ENCODE results near the gene NEDD4L. TPM values are rescaled to one million over a fixed set of nuclear protein-coding genes. Genes with fewer than 3 reads are reported as not detected.

Gene NEDD4L
- total and polyA plus RNA-seq, 8 donors = 88.0 to 159 (median 95.2) TPM

DNA sequence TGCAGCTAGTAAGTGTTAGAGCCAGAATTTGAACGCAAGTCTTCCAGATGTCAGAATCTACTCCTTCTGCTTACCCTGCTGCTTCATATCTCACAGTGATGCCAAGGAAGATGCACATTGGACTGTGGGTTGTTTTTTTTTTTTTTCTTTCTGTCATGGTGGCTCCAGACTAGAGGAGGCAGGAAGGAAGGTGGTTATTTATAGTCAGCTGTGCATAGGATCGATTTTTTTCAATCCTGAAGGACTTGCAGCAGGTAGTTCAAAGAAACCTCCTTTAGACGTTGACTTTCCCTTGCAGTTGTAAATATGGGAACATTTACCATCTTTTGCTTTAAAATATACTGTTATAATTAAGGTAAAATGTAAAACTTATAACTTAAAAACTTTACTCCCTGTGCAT is 17.3 kb downstream of the NEDD4L start:
- Histone ChIP-seq H3K36me3 (no peaks in the 10 kb centered on the region), H3K27ac (no peak overlapping the region), H3K9me3 (no peaks in the 10 kb centered on the region), H3K4me1 (no peaks in the 10 kb centered on the region), H3K27me3 (no peaks in the 10 kb centered on the region), H3K4me3 (no peak overlapping the region)
- intact Hi-C loops (cut with DNase I) = no loop called here
- TF ChIP-seq, protein P1, sequence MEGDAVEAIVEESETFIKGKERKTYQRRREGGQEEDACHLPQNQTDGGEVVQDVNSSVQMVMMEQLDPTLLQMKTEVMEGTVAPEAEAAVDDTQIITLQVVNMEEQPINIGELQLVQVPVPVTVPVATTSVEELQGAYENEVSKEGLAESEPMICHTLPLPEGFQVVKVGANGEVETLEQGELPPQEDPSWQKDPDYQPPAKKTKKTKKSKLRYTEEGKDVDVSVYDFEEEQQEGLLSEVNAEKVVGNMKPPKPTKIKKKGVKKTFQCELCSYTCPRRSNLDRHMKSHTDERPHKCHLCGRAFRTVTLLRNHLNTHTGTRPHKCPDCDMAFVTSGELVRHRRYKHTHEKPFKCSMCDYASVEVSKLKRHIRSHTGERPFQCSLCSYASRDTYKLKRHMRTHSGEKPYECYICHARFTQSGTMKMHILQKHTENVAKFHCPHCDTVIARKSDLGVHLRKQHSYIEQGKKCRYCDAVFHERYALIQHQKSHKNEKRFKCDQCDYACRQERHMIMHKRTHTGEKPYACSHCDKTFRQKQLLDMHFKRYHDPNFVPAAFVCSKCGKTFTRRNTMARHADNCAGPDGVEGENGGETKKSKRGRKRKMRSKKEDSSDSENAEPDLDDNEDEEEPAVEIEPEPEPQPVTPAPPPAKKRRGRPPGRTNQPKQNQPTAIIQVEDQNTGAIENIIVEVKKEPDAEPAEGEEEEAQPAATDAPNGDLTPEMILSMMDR (IDR thresholded peaks at IDR 0.05) = no peak
- ATAC-seq = no peak
- no peak for DNase-seq

DNA sequence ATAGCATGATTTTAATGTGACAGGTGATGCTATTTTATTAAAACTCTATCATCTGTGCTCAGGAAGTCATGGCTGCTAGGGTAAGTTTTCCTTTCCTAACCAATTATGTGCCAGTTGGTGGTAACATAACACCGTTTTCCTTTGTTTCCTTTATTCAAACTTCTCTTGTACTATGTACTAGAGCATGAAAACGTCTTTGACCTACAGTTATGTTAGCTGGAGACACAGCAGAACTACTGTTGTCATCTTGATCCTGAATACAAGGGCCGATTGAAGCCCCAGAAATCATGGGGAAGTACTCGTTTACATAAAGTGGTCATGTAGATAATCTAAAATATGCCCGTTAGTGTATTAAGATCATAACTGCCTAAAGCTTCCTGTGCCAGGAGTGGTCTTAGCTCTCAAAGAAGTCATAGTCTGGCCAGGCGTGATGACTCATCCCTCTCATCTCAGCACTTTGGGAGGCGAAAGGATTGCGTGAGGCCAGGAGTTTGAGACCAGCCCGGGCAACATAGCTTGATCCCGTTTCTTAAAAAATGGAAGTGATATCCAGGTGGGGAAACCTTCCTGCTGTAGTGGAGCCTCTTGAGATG is 20.5 kb downstream of the NEDD4L start:
- Histone ChIP-seq H3K27ac (no peak overlapping the region), H3K4me1 (no peaks in the 10 kb centered on the region), H3K9me3 (no peaks in the 10 kb centered on the region), H3K4me3 (no peak overlapping the region), H3K36me3 (no peaks in the 10 kb centered on the region), H3K27me3 (no peaks in the 10 kb centered on the region)
- TF ChIP-seq, protein P1 (IDR thresholded peaks at IDR 0.05) = no peak
- intact Hi-C loops (cut with DNase I) = no loop called here
- ATAC-seq = no peak
- DNase-seq = no peak

GRCh38 chr18:58065956-58066355 is 21.9 kb downstream of the NEDD4L start:
- intact Hi-C loops (cut with DNase I) = no loop called here
- TF ChIP-seq, protein P1 (IDR thresholded peaks at IDR 0.05) = no peak
- H3K27me3 ChIP-seq = no peaks in the 10 kb centered on the region
- no peaks in the 10 kb centered on the region for H3K36me3 ChIP-seq
- ATAC-seq = no peak
- H3K27ac ChIP-seq = no peak overlapping the region
- no peaks in the 10 kb centered on the region for H3K4me1 ChIP-seq
- DNase-seq = no peak
- no peaks in the 10 kb centered on the region for H3K9me3 ChIP-seq
- H3K4me3 ChIP-seq = no peak overlapping the region

DNA sequence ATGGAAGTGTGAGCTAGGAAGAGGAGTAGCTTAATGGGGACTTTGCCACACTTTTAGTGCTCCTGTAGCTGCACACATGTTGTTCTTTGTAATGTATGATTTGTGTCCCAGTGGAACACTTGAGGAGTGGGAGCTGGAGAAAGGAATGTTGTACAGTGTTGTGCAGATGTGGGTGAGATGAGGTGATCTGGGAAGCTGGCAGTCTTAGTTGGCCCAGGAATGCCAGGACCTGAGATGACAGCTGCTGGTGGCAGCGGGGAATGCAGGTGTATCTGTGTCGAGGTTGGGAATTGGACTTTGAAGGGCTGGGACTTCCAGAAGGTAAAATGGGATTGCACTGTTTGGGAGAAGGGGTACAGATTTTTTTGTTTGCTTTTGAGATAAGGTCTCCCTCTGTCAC is 23.6 kb downstream of the NEDD4L start:
- ATAC-seq (peak; percentile 35), DNase-seq (no peak)
- TF ChIP-seq, protein P1 (IDR thresholded peaks at IDR 0.05) = no peak
- no peaks in the 10 kb centered on the region for H3K4me1 ChIP-seq
- no peaks in the 10 kb centered on the region for H3K9me3 ChIP-seq
- no peak overlapping the region for H3K4me3 ChIP-seq
- H3K27ac ChIP-seq = no peak overlapping the region
- intact Hi-C loops (cut with DNase I) = no loop called here
- H3K27me3 ChIP-seq = no peaks in the 10 kb centered on the region
- H3K36me3 ChIP-seq = no peaks in the 10 kb centered on the region

GRCh38 chr18:58069099-58069498 is 25.1 kb downstream of the NEDD4L start:
- TF ChIP-seq, protein P1 (IDR thresholded peaks at IDR 0.05) = no peak
- no peak for DNase-seq
- no peaks in the 10 kb centered on the region for H3K9me3 ChIP-seq
- ATAC-seq = no peak
- no peaks in the 10 kb centered on the region for H3K27me3 ChIP-seq
- H3K4me1 ChIP-seq = no peaks in the 10 kb centered on the region
- H3K36me3 ChIP-seq = no peaks in the 10 kb centered on the region
- no peak overlapping the region for H3K4me3 ChIP-seq
- intact Hi-C loops (cut with DNase I) = no loop called here
- H3K27ac ChIP-seq = no peak overlapping the region

All from left lung (tissue), 10 donors.